Measurements from ENCODE around the gene DLGAP1.
A peak's percentile ranks its signal among the peaks of the same experiment; 100 is the strongest.

Gene DLGAP1

DNA sequence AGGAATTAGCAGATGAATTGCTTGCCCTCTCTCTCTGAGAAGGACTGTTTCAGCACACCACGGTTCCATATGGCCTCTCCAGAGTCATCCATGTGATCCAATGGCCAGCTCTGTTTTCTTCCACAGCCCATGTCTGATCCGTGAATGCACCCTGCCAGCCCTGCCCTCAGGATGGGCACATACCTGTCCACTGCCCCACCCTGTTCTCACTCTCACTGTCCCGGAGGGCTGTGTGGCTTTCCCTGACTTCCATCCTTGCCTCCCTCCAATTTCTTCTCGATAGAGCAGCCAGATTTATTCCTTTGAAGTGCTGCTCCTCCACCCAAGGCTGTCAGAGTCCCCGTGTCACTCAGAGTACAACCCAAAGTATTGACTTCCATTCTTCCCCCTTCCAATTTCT is 662.0 kb downstream of the DLGAP1 start:
- no peak for DNase-seq (ENCODE audit: low read depth in 1 of 2, low spot score in 1 of 2)

DNA sequence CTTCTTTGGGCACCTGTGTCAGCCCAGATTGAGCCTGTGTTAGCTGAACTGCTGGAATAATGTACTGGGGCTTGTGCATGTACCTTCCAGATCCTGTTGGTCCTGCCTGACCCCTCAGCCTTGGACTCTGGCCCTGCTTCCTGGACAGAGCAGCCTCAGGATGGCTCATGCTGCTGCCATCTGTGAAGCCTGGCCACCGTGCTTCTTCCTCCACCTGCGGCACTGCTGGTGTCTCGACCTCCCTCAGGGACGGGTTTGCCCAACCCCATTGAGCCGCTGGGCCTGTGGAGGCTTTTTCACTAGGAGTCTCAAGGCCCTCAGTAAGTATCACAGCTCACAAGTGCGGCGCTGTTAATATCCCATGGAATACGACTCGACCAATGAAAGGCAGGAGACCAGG is 662.4 kb downstream of the DLGAP1 start:
- DNase-seq (ENCODE audit: low read depth in 1 of 2, low spot score in 1 of 2): no peak

DNA sequence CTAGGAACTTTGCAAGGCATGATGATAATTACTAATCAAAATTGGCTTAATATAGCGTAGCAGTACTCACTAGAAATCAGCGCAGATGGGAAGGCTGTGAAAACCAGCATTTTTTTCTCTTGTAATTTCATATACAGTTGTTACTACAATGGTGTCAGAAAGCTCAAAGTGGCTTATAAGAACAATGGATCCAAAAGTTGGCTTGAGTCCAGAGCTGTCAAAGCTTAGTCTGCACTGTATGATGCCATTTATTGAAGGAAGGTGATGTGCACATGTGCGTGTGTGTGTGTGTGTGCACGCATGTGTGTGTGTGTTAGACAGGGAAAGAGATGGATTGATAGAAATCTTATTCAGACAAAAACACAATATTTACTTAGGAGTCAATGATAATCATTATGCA is 663.9 kb downstream of the DLGAP1 start:
- DNase-seq (ENCODE audit: low read depth in 1 of 2, low spot score in 1 of 2): no peak

DNA sequence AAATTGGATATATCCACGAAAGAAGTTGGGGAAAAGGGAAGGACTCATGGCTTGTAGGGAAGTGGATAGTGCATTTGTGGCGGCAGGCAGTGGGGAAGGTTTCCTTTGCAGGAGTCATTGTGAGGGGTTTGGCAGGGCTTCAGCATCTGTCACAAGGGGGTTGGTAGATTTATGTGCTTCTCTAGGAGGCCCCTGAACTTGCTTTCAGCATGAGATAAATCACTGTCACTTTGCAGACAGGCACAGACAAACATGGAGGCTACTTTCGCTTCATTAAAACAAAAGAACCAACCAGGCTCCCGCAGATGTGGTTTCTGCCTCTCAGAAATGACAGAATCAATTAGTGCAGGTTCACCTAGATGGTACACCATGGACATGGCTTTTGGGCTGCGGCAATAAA is 664.4 kb downstream of the DLGAP1 start:
- no peak for DNase-seq (ENCODE audit: low read depth in 1 of 2, low spot score in 1 of 2)

DNA sequence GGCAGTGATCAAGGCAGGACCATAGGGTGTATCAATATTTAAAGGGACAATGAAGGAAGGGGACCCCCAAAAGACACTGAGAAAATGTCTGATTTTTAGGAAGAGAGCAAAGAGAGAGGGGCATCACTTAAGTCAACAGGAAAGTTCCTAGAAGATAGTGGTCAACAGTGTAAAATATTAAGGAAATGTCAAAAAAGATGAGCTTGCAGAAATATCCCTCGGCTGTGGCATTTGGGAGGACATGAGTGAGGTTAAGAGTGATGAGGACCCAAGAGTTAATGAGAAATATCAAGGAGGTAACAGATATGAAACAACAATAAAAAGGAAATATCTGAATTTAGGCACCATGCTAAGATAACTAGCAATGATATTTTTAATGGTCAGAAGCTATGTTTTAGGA is 665.6 kb downstream of the DLGAP1 start:
- DNase-seq (ENCODE audit: low read depth in 1 of 2, low spot score in 1 of 2): no peak

DNA sequence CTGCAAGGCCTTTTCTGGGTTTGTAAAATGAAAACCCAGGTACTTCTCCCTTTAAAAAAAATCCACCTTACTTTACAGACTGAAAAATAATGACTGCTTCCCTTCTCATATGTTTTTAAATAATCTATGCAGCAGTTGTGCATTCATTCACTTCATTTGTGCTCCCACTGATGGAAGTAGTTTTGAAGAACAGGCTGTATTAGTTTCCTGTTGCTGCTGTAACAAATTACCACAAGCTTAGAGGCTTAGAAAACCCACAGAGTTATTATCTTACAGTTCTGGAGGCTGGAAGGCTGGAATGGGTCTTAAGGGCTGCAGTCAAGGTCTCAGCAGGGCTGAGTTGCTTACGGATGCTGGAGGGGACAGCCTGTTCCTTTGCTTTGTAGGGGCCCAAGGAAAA is 670.2 kb downstream of the DLGAP1 start:
- DNase-seq (ENCODE audit: low read depth in 1 of 2, low spot score in 1 of 2): no peak

DNA sequence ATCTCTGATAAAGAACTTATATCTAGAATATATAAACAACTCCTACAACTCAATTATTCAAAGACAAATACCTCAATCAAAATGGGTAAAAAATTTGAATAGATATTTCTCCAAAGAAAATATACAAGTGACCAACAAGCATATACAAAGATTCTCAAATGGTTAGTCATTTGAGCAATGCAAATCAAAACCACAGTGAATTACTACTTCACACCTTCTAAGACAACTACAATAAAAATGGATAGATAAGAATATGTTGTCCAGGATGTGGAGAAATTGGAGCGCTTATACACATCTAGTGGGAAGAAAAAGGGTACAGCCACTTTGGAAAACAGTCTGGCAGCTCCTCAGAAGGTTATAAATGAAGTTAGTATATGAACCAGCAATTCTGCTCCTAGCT is 672.2 kb downstream of the DLGAP1 start:
- no peak for DNase-seq (ENCODE audit: low read depth in 1 of 2, low spot score in 1 of 2)

DNA sequence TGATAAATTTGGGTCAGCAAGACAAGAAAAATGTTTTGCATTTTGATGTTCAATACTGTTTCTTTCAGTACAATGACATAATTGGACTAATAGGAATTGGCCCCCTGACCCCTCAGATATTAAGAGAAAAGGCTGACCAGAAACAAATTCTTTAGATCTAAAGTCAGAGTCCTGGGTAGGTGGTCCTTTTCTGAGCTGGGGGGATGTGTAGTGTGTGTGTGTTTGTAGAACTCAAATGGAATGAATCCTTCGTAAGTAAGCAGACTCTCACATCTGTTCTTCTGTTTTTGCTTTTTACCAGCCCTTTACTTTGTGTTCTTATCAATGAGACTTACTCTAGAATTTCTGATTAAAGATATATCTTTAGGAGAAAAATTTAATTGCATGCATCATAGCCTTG is 677.4 kb downstream of the DLGAP1 start:
- no peak for DNase-seq (ENCODE audit: low read depth in 1 of 2, low spot score in 1 of 2)

DNA sequence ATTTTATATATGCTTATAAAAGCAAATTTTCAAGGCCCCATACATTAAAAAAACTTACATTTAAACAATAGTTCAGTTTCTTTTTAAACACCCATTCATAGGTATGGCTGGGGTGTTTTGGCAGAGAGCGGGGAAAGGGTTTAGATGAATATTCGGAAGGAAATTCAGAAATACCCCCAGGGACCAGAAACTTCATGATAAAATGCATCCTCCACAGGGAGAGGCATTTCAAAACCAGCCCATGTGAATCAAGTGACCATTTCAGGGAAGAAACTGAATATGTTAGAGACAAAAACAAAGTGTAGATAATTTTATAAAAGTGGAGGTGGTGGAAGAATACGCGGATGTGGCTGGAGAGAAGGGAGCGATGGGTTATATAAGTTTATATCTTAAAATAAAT is 678.0 kb downstream of the DLGAP1 start:
- DNase-seq (ENCODE audit: low read depth in 1 of 2, low spot score in 1 of 2): no peak

DNA sequence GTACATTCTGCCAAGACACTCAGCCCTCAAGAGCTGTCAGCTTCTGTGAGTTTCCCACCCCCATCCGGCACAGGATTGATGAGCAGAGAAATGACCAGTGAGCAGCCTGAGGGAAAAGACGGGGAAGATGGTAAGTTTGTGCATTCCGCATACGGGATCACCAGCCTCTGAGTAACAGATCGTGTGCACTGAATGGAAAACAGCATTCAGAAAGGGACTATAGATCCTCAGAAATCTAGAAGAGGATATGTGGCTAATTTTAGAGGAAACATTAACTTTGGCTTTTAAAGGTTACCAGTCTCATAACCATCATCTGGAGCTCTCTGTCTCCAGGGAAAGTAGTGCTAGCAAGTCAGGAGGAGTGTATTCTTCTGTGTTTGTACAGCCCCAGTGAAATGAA is 679.1 kb downstream of the DLGAP1 start:
- no peak for DNase-seq (ENCODE audit: low read depth in 1 of 2, low spot score in 1 of 2)

DNA sequence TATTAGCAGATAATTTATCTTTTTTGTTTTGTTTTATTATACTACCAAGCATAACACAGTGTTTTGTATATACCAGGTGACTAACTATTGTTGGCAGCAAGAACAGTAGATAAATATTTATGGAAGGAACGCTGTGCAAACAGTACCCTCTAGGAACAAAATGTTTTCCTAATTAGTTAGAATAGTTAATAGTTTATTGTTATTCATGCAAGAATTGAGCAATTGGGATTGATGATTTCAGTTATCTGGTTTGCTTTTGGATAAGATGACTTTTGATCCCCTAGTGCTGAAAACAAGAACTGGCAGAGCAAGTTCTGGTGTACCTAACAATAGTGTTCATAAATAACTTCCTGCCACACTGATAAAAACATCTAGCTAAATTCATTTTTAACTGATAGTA is 681.8 kb downstream of the DLGAP1 start:
- no peak for DNase-seq (ENCODE audit: low read depth in 1 of 2, low spot score in 1 of 2)

DNA sequence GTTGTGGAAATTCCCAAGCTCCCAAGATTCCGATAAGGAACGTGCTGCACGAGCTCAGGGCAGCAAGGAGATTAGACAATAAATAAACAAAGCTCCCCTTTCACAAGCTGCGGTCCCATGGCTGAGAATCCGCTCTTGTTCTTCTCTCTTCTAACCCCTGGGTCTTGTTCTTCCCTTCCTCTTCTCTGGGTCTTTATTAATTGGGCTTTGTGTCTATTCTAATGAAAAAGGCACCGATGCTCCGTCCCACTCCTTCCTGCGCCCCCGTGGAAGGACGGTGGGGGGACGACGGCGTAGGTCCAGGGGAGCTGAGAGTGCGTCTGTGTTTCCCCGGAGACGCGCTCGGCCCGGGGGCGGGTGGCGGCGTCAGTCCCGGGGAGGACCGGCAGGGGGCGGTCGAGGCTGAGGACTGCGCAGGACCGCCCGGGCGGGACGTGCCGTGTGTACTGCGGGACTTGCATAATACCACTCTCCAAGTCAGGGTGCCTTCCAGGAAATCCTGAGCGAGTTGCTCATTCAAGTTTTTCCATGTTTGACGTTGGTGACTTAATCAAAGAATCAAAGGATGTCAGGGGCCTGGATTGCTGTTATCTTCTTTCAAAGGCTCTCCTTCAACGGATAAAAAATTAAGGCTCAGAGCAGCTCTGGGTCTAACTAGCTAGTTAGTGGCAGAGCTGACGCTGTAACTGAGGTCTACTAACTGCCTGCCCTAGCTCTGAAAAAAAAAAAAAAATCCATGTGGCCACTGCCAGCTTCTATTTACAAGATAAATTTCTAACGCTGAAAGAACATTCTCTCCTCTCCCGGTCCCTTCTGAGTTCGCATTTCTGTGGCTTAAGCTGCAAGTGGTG is 683.8 kb downstream of the DLGAP1 start:
- DNase-seq (ENCODE audit: low read depth in 1 of 2, low spot score in 1 of 2): peak; percentile 61 to 70

DNA sequence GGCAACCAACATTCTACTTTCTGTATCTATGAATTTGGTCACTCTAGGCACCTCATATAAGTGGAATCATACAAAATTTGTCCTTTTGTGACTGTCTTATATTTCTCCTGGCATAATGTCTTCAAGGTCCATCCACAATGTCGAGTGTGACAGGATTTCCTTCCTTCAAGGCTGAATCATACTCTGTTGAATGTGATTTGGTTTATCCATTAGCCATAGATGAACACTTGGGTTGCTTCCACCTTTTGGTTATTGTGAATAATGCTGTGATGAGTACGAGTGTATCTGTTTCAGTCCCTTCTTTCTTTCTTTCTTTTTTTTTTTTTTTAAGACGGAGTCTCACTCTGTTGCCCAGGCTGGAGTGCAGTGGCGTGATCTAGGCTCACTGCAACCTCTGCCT is 693.8 kb downstream of the DLGAP1 start:
- no peak for DNase-seq (ENCODE audit: low read depth in 1 of 2, low spot score in 1 of 2)

DNA sequence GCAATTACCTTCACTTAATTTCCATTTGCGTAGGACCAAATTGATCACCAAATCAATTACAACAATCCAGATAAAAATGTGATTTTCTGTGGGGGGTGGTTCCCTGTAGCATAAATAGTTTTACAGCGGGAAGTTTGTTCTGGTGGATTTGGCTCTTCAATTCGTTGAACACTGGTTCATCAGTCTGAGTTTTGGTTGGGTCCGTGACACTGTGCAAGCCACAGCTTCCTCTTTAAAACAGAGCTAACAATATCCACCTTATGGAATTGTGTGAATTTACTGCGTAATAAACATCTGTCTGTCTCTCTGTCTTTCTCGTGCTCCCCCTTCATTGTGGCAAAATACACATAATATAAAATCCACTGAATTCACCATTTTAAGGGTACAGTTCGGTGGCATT is 694.4 kb downstream of the DLGAP1 start:
- no peak for DNase-seq (ENCODE audit: low read depth in 1 of 2, low spot score in 1 of 2)

DNA sequence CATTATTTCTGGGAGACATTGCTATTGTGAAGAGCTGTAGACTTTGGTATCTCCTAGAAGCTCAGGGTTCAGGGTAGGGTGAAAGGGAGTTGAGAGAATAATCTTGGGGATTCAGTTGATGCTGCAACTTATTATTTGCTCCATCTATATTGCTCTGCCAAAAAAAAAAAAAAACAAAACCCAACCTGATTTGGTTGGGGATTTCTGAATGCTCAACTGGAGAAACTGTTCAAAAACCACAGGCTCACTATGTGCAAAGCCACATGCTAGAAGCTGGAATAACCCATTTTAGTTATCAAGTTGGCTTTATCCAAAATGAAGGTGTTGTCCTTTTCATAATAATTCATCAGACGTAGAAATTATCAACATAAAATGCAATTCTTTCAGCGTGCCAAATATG is 696.0 kb downstream of the DLGAP1 start:
- DNase-seq (ENCODE audit: low read depth in 1 of 2, low spot score in 1 of 2): no peak

DNA sequence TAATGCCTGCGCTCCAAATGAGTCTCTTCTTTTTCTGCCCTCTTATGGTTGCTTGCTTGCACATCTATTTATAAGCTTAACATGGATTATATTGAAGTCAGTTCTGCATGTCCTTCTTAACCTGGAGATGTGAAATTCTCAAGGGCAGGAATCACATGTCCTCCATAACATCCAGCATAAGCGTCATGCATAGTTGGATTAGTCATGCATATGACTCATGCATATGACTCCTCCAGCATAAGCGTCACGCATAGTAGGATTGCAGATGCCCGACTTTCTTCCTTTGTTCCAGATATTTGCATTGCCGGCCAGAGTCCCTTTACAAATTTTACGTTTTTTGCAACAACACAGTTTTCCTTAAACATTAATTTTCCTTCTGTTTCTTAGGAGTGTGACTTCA is 696.6 kb downstream of the DLGAP1 start:
- DNase-seq (ENCODE audit: low read depth in 1 of 2, low spot score in 1 of 2): no peak

DNA sequence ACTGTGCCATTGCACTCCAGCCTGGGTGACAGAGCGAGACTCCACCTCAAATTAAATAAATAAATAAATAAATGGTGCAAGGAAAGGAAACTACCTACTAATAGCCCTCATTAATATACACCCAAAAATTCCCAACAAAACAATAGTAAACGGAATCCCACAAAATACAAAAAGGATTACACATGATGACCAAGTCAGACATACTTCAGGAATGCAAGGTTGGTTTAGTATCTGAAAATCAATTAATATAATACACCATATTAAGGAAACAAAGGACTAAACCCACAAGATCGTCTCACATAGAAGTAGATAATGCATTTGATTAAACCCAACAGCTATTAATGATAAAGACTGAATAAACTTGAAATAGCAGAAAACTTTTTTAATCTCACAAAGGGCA is 697.7 kb downstream of the DLGAP1 start:
- DNase-seq (ENCODE audit: low read depth in 1 of 2, low spot score in 1 of 2): no peak

DNA sequence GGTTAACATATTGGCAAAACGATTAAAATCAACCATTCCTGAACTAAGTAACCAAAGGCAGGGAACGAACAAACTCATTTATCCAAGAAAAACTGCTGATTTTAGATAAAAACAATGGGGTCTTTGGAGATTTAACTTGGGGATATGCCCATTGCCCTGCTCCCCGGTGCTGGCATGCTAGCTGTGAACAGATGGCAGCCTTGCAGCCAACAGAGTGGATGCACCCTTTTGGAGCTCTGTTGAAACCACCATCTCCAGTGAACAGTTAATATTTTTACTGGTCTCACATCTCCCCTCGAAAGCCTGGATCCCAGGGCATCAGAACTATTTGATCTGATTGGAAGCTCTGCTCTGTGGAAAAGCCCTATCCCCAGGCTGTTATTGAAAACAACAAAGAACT is 702.0 kb downstream of the DLGAP1 start:
- DNase-seq (ENCODE audit: low read depth in 1 of 2, low spot score in 1 of 2): no peak

DNA sequence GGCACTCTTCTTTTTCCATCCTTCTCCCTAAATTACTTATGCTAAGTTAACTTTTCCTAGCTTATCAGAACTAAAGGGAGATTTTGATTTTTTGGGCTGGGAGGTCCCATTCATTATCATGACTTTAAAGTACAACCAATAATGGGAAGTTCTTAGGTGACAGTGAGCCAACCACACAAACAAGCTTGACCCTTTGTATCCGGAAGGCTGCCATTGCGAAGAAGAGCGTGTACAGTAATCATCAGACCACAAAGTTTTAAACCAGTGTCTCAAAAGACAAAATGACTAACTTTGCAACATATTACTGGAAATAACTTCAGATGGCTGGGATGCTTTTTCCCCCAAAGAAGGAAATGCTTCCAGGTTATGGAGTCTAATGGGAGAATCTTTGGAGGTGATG is 707.0 kb downstream of the DLGAP1 start:
- no peak for DNase-seq (ENCODE audit: low read depth in 1 of 2, low spot score in 1 of 2)

DNA sequence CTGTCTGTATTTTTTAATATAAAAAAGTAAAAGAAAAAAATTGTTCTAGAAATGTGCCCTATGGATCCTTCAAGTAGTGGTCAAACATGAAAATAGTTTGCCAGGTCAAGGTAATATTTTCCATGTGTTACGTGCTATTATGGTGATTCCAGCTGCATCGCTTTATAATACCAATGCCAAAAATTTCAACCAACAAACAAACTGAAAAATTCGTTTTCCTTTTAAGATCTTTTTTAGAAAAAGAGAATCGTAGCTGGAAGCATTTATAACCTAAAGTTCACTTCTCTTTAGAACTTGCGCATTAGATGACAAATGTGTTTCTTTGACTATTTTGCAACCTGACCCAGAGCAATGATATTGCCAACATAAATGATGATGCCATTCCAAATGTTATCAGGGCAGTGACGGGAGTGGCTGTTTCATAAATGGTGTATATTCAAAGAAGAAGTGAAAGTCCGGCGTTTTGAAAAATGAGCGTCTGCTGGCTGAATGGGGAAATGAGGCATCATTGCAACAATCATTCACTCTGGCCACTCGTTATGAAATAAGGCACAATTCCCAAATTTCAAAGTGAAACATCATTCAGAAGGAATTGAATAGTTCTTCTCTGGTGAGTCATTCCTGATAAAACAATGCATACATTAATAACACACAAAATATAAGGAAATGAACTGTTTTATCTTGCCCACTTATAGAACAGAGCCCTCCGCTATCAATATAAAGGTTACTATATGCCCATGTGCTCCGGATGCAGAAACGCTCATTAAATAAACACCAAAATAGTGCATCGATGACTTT is 707.7 kb downstream of the DLGAP1 start:
- DNase-seq (ENCODE audit: low read depth in 1 of 2, low spot score in 1 of 2): no peak

DNA sequence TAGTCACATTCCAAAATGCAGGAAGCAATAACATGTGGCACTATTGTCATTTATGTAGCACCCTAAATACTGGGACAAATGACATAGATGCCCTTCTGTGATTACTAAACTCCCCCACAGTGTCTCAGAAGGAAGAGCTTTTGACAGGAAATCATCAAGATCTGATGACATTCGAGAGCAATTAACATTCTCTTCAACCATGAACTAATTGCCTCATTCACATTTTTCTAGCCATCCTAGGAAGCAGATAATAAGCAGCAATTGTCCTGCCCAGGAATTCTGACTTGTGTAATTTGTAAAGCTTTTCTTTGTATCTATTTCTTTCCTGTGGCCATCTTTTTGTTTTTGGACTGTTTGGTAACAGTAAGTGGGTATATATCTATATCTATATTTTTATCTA is 712.6 kb downstream of the DLGAP1 start:
- no peak for DNase-seq (ENCODE audit: low read depth in 1 of 2, low spot score in 1 of 2)

DNA sequence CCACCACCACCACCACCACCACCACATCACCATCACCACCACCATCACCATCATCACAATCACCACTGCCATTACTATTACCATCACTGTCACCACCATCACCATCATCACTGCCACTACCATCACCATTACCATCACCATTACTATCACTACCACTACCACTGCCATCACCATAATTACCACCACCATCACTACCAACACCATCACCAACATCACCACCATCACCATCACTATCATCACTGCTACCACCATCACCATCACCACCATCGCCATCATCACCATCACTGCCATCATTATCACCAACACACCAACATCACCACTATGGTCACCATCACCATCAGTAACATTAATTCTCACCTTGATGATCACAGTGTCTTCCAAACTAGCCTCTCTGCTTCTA is 713.8 kb downstream of the DLGAP1 start:
- DNase-seq (ENCODE audit: low read depth in 1 of 2, low spot score in 1 of 2): no peak

Measured in activated CD4-positive, alpha-beta T cell treated with anti-CD3 and anti-CD28 coated beads, Interleukin-2, amount 50 U/mL, for 24 hours (primary cell).